Ishikawa (cell line): Measurements from ENCODE around the gene NONO.

Experiments used
- CEBPB ChIP-seq: IDR thresholded peaks from 2 replicates; pipeline ENCODE4 v1.6.1; 2012
- CREB1 ChIP-seq: IDR thresholded peaks from 2 replicates; pipeline ENCODE4 v1.6.1; 2012; ENCODE audit warnings: low read depth
- EGR1 ChIP-seq: IDR thresholded peaks from 2 replicates; pipeline ENCODE4 v1.6.1; 2012
- EP300 ChIP-seq: IDR thresholded peaks from 2 replicates; pipeline ENCODE4 v1.6.1; 2012; ENCODE audit warnings: borderline replicate concordance
- FOXM1 ChIP-seq: IDR thresholded peaks from 2 replicates; pipeline ENCODE4 v1.6.1; 2012; ENCODE audit warnings: low read depth, borderline replicate concordance
- NFIC ChIP-seq: IDR thresholded peaks from 2 replicates; pipeline ENCODE4 v1.6.1; 2012
- RAD21 ChIP-seq: IDR thresholded peaks from 2 replicates; pipeline ENCODE4 v1.6.1; 2012; ENCODE audit warnings: low read depth
- TAF1 ChIP-seq: IDR thresholded peaks from 2 replicates; pipeline ENCODE4 v1.6.1; 2012; ENCODE audit warnings: low read depth, mild to moderate bottlenecking
- TCF12 ChIP-seq: IDR thresholded peaks from 2 replicates; pipeline ENCODE4 v1.6.1; 2012; ENCODE audit warnings: low read depth
- TEAD4 ChIP-seq: IDR thresholded peaks from 2 replicates; pipeline ENCODE4 v1.6.1; 2012
- YY1 ChIP-seq: IDR thresholded peaks from 2 replicates; pipeline ENCODE4 v1.6.1; 2012; ENCODE audit warnings: low read depth
- ZBTB7A ChIP-seq: IDR thresholded peaks from 2 replicates; pipeline ENCODE4 v1.6.1; 2012; ENCODE audit warnings: low read depth
- TF ChIP-seq, protein P1 (sequence below): IDR thresholded peaks from 2 replicates; pipeline ENCODE4 v1.6.1; 2012
- TF ChIP-seq, protein P2 (sequence below): IDR thresholded peaks from 2 replicates; pipeline ENCODE4 v1.6.1; 2012
- TF ChIP-seq, protein P3 (sequence below): IDR thresholded peaks from 2 replicates; pipeline ENCODE4 v1.6.1; 2012; ENCODE audit warnings: low read depth, mild to moderate bottlenecking

NONO gene, protein sequence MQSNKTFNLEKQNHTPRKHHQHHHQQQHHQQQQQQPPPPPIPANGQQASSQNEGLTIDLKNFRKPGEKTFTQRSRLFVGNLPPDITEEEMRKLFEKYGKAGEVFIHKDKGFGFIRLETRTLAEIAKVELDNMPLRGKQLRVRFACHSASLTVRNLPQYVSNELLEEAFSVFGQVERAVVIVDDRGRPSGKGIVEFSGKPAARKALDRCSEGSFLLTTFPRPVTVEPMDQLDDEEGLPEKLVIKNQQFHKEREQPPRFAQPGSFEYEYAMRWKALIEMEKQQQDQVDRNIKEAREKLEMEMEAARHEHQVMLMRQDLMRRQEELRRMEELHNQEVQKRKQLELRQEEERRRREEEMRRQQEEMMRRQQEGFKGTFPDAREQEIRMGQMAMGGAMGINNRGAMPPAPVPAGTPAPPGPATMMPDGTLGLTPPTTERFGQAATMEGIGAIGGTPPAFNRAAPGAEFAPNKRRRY

DNA sequence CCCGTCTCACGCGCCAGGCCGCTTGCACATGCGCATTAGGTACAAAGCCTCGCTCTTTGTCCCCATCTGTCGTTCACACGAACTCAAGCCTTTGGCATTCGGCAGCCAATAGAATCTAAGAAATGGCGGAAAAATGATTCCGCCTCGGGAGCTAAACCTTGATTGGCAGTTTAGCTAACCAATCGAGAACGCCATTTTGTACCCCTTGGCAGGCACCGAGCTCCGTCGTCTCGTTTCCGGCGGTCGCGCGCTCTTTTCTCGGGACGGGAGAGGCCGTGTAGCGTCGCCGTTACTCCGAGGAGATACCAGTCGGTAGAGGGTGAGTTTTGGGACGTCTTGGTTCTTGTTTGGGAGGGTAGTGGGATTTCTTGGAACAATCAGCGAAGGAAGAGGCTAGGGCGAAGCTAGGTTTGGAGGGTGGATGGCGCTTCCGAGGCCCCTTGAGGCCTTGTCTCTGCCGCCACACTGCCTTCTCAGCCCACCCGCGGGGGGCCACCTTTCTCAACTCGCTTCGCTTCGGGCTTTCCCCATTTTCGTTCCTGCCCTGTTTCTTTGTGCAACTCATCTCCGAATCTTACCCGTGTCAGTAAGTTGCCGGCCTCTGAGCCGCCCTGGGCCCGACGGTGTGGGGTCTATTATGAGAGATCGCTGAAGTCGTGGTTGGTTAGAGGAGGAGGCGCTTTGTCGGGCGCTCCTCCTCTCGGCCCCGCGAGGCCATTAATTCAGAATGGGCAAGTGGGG, at the start of gene NONO:
TSS of gene NONO (plus strand) at position 233 of the 741 bp plus-strand sequence. CDS start 7,003 bp downstream, outside the sequence.
- TF ChIP-seq FOXM1 (no peak), YY1 (peak; percentile 51), TAF1 (peak; percentile 73)
- TF ChIP-seq, protein P1, sequence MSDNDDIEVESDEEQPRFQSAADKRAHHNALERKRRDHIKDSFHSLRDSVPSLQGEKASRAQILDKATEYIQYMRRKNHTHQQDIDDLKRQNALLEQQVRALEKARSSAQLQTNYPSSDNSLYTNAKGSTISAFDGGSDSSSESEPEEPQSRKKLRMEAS: peak; percentile 25

DNA sequence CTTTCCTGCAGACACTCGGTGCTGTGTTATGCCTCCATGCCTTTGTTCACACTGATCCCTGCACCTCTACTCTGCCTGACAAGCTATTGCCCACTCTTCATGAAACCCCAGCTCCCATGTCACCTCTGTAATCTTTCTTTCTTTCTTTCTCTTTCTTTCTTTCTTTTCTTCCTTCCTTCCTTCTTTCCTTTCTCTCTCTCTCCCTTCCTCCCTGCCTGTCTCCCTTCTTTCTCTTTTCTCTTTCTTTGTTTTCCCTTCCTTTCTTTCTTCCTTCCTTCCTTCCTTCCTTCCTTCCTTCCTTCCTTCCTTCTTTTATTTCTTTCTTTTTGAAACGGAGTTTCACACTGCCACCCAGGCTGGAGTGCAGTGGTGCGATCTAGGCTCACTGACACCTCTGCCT, 48.0 kb upstream of the NONO start:
- TF ChIP-seq EP300 (no peak), ZBTB7A (no peak), FOXM1 (no peak), TEAD4 (no peak), NFIC (no peak), YY1 (no peak), TCF12 (no peak), RAD21 (no peak), CEBPB (no peak), EGR1 (no peak), TAF1 (no peak), CREB1 (no peak)
- TF ChIP-seq, protein P2, sequence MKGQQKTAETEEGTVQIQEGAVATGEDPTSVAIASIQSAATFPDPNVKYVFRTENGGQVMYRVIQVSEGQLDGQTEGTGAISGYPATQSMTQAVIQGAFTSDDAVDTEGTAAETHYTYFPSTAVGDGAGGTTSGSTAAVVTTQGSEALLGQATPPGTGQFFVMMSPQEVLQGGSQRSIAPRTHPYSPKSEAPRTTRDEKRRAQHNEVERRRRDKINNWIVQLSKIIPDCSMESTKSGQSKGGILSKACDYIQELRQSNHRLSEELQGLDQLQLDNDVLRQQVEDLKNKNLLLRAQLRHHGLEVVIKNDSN: no peak
- TF ChIP-seq, protein P3, sequence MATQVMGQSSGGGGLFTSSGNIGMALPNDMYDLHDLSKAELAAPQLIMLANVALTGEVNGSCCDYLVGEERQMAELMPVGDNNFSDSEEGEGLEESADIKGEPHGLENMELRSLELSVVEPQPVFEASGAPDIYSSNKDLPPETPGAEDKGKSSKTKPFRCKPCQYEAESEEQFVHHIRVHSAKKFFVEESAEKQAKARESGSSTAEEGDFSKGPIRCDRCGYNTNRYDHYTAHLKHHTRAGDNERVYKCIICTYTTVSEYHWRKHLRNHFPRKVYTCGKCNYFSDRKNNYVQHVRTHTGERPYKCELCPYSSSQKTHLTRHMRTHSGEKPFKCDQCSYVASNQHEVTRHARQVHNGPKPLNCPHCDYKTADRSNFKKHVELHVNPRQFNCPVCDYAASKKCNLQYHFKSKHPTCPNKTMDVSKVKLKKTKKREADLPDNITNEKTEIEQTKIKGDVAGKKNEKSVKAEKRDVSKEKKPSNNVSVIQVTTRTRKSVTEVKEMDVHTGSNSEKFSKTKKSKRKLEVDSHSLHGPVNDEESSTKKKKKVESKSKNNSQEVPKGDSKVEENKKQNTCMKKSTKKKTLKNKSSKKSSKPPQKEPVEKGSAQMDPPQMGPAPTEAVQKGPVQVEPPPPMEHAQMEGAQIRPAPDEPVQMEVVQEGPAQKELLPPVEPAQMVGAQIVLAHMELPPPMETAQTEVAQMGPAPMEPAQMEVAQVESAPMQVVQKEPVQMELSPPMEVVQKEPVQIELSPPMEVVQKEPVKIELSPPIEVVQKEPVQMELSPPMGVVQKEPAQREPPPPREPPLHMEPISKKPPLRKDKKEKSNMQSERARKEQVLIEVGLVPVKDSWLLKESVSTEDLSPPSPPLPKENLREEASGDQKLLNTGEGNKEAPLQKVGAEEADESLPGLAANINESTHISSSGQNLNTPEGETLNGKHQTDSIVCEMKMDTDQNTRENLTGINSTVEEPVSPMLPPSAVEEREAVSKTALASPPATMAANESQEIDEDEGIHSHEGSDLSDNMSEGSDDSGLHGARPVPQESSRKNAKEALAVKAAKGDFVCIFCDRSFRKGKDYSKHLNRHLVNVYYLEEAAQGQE: no peak
- TF ChIP-seq, protein P1: no peak

DNA sequence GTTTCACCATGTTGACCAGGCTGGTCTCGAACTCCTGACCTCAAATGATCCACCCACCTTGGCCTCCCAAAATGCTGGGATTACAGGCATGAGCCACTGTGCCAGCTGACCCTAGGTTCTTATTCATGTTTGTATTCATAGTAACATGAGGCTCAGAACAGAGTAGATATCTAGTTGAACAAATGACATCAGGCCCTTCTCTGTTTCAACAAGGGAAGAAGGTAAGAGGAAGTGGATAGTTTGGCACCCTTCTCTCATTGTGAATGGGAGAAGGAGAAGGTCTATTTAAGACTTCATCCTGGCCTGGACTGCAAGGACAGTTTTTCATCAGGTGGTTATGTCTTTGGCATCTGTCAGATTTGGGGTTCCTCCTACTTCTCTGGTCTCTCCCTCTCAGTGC, 46.6 kb upstream of the NONO start:
- no peak for TF ChIP-seq CEBPB
- TF ChIP-seq, protein P3: no peak
- TF ChIP-seq YY1: no peak
- no peak for TF ChIP-seq RAD21
- TF ChIP-seq, protein P1: no peak
- no peak for TF ChIP-seq TEAD4
- TF ChIP-seq, protein P2: no peak
- no peak for TF ChIP-seq TAF1
- TF ChIP-seq EGR1: no peak
- TF ChIP-seq CREB1: no peak
- no peak for TF ChIP-seq EP300
- TF ChIP-seq FOXM1: no peak
- TF ChIP-seq TCF12: no peak
- TF ChIP-seq ZBTB7A: no peak
- TF ChIP-seq NFIC: no peak

DNA sequence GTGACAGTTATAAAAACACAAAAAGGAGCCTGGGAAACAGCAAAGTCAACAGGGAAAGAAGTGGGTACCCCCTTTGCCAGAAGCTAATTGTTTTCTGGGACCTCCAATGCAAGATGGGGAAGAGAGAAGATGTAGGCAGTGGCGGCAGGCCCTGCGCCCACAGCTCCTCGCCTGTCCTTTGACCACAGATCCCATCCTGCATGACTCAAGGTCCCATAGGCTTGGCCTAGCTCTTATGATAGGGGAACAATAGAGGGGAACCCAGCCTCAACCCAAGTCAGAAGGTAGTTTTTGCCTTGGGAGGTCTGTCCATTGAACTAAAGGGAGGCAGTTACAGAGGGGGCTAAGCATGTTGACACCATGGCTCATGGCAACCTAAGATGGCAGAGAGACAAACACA, 43.7 kb upstream of the NONO start:
- TF ChIP-seq CEBPB (no peak), FOXM1 (no peak), TAF1 (no peak), EP300 (no peak), TCF12 (no peak), RAD21 (no peak), NFIC (no peak), YY1 (no peak), CREB1 (no peak), ZBTB7A (no peak), TEAD4 (no peak), EGR1 (no peak)
- TF ChIP-seq, protein P3: no peak
- TF ChIP-seq, protein P1: no peak
- TF ChIP-seq, protein P2: no peak
